ENCODE data around the gene MYH7. TPM values are rescaled to one million over a fixed set of nuclear protein-coding genes. Genes with fewer than 3 reads are reported as not detected.

MYH7 gene
- total RNA-seq = 14,853 TPM
- long read RNA-seq, full-length matches to known transcripts = 10,905 of 30,847 reads
- long read RNA-seq, partial matches to known transcripts = 18,791 of 30,847 reads
- long read RNA-seq, other reads (novel, unspliced or antisense) = 1,151 of 30,847 reads

- peak; percentile 75 for DNase-seq
- TF ChIP-seq CTCF (IDR thresholded peaks at IDR 0.05; ENCODE audit: borderline replicate concordance) = no peak
- peaks cover 46% of the 10 kb centered on the region for H3K36me3 ChIP-seq
- H3K4me1 ChIP-seq = peaks cover 34% of the 10 kb centered on the region
- intact Hi-C loops (cut with micrococcal nuclease) = no loop called here
- no peak within 1 kb of the TSS for H3K4me3 ChIP-seq
- no peak within 1 kb of the TSS for H3K27ac ChIP-seq (replicated peaks)
- no peaks in the 10 kb centered on the region for H3K9me3 ChIP-seq (replicated peaks)
- H3K27me3 ChIP-seq (ENCODE audit: low read depth) = no peaks in the 10 kb centered on the region
Observed at GRCh38 chr14:23435543-23436326, at the start of gene MYH7. TSS of gene MYH7 (minus strand) at chr14:23435660. CDS start at chr14:23433732, 1,928 bp downstream.

- no peaks in the 10 kb centered on the region for H3K4me1 ChIP-seq
- H3K36me3 ChIP-seq = peaks cover 22% of the 10 kb centered on the region
- peak; percentile 31 for TF ChIP-seq CTCF (IDR thresholded peaks at IDR 0.05; ENCODE audit: borderline replicate concordance)
- no peak overlapping the region for H3K4me3 ChIP-seq
- no peak overlapping the region for H3K27ac ChIP-seq (replicated peaks)
- no peak for DNase-seq
- intact Hi-C loops (cut with micrococcal nuclease) = no loop called here
- H3K9me3 ChIP-seq (replicated peaks) = no peaks in the 10 kb centered on the region
- no peaks in the 10 kb centered on the region for H3K27me3 ChIP-seq (ENCODE audit: low read depth)
Observed at GRCh38 chr14:23483236-23483854, 47.9 kb upstream of the MYH7 start.

- no peak for TF ChIP-seq CTCF (IDR thresholded peaks at IDR 0.05; ENCODE audit: borderline replicate concordance)
- Histone ChIP-seq H3K27ac (replicated peaks) (no peak overlapping the region), H3K36me3 (peaks cover 26% of the 10 kb centered on the region), H3K4me3 (no peak overlapping the region), H3K9me3 (replicated peaks) (no peaks in the 10 kb centered on the region), H3K4me1 (no peaks in the 10 kb centered on the region), H3K27me3 (ENCODE audit: low read depth) (no peaks in the 10 kb centered on the region)
- intact Hi-C loops (cut with micrococcal nuclease) = no loop called here
- no peak for DNase-seq
Observed at GRCh38 chr14:23482823-23483148, 47.3 kb upstream of the MYH7 start.

- no peak for TF ChIP-seq CTCF (IDR thresholded peaks at IDR 0.05; ENCODE audit: borderline replicate concordance)
- no peaks in the 10 kb centered on the region for H3K9me3 ChIP-seq (replicated peaks)
- H3K4me3 ChIP-seq = no peak overlapping the region
- H3K36me3 ChIP-seq = peaks cover 31% of the 10 kb centered on the region
- H3K4me1 ChIP-seq = no peaks in the 10 kb centered on the region
- no peaks in the 10 kb centered on the region for H3K27me3 ChIP-seq (ENCODE audit: low read depth)
- intact Hi-C loops (cut with micrococcal nuclease) = no loop called here
- no peak for DNase-seq
- no peak overlapping the region for H3K27ac ChIP-seq (replicated peaks)
Observed at GRCh38 chr14:23481979-23482822, 46.7 kb upstream of the MYH7 start.

GRCh38 chr14:23481362-23481970, 46.0 kb upstream of the MYH7 start:
- no peak for DNase-seq
- TF ChIP-seq CTCF (IDR thresholded peaks at IDR 0.05; ENCODE audit: borderline replicate concordance) = no peak
- intact Hi-C loops (cut with micrococcal nuclease) = no loop called here
- Histone ChIP-seq H3K36me3 (peaks cover 31% of the 10 kb centered on the region), H3K27me3 (ENCODE audit: low read depth) (no peaks in the 10 kb centered on the region), H3K9me3 (replicated peaks) (no peaks in the 10 kb centered on the region), H3K4me3 (no peak overlapping the region), H3K27ac (replicated peaks) (no peak overlapping the region), H3K4me1 (no peaks in the 10 kb centered on the region)
